Thyroid gland (tissue), 4 donors: ENCODE measurements around the gene ENTPD8.

Experiments
- CTCF ChIP-seq, 6 experiments: fragments of 200-600 bp in 3 of 6; fragments of 450-650 bp in 3 of 6; sonication (generic) in 3 of 6; IDR thresholded peaks; one replicate each; pipeline ENCODE4 v1.5.1; 2016 to 2019; ENCODE audit warnings: antibody characterized with exemption in 6 of 6, mild to moderate bottlenecking in 2 of 6, inconsistent platforms in 1 of 6, moderate library complexity in 1 of 6
- POLR2A ChIP-seq, 2 donors: fragments of 450-650 bp; IDR thresholded peaks; one replicate each; pipeline ENCODE4 v1.6.1; 2017; ENCODE audit warnings: antibody characterized with exemption in 2 of 2, mild to moderate bottlenecking in 2 of 2, moderate library complexity in 1 of 2

- TF ChIP-seq CTCF (IDR thresholded peaks at IDR 0.05), result no peak
- TF ChIP-seq POLR2A (IDR thresholded peaks at IDR 0.05), result no peak
Observed at GRCh38 chr9:137456864-137457405, 15.8 kb upstream of the ENTPD8 start.
